ENCODE results near the gene PRKG1. TPM values are rescaled to one million over a fixed set of nuclear protein-coding genes. Genes with fewer than 3 reads are reported as not detected.

PRKG1 gene
- total RNA-seq, 1 experiment from 2014 or later, result 10.4 TPM

GRCh38 chr10:51343391-51343790, 269.1 kb downstream of the PRKG1 start:
- Histone ChIP-seq H3K9me3 (ENCODE audit: control insufficient read depth, low read depth, low read length) (no peaks in the 10 kb centered on the region), H3K27ac (ENCODE audit: insufficient read length, low read depth, low read length) (no peak overlapping the region), H3T11ph (ENCODE audit: low read length) (no peak overlapping the region), H3K79me1 (ENCODE audit: insufficient read depth, low read depth, low read length, poor library complexity, severe bottlenecking) (no peaks in the 10 kb centered on the region), H3K18ac (ENCODE audit: insufficient read length, low read depth, low read length) (no peak overlapping the region), H3K27me3 (ENCODE audit: insufficient read depth, low read length) (no peaks in the 10 kb centered on the region), H4K20me1 (ENCODE audit: control insufficient read depth, insufficient read depth, insufficient read length) (no peaks in the 10 kb centered on the region), H2AFZ (ENCODE audit: low read length) (no peak overlapping the region), H3K14ac (ENCODE audit: insufficient read depth, low read length) (no peak overlapping the region), H3K4me1 (ENCODE audit: insufficient read depth, low read length) (no peaks in the 10 kb centered on the region), H2AK5ac (ENCODE audit: insufficient read length, low read length) (no peak overlapping the region), H2BK12ac (ENCODE audit: insufficient read length, low read depth, low read length) (no peak overlapping the region), H2BK20ac (ENCODE audit: low read depth, low read length, poor library complexity, severe bottlenecking) (no peak overlapping the region), H4K8ac (replicated peaks; ENCODE audit: insufficient read length, low read depth, low read length) (no peak overlapping the region), H3K4me2 (ENCODE audit: insufficient read depth, insufficient read length, low read length) (no peak overlapping the region), H2BK5ac (ENCODE audit: insufficient read length, low read length) (no peak overlapping the region), H4K5ac (ENCODE audit: insufficient read length, low read depth, low read length) (no peak overlapping the region), H3K4ac (ENCODE audit: low read depth, low read length) (no peak overlapping the region), H2BK15ac (ENCODE audit: low read depth, low read length) (no peak overlapping the region), H3K79me2 (ENCODE audit: insufficient read depth, low read length) (no peaks in the 10 kb centered on the region), H3K23ac (ENCODE audit: insufficient read length, low read depth, low read length) (no peak overlapping the region), H3K56ac (ENCODE audit: insufficient read length, low read depth, low read length) (no peak overlapping the region), H4K91ac (ENCODE audit: insufficient read length, low read depth, low read length) (no peak overlapping the region), H2BK120ac (ENCODE audit: low read depth, low read length, poor library complexity, severe bottlenecking) (no peak overlapping the region), H3K23me2 (ENCODE audit: insufficient read length, low read depth, low read length, poor library complexity, severe bottlenecking) (no peaks in the 10 kb centered on the region), H3K9ac (ENCODE audit: extremely low read depth, insufficient read length, low read length) (no peak overlapping the region)
- WGBS (ENCODE audit: extremely low coverage, insufficient read length, low lambda C conversion rate), result no CpG with 5 or more reads among the region's 1 CpG
- H3K36me3 Mint-ChIP-seq (ENCODE audit: insufficient read depth in 1 of 3, low read depth in 3 of 3), result no peaks in the 10 kb centered on the region; a peak in 1 of 7 replicates
- no peaks in the 10 kb centered on the region; a peak in 1 of 5 replicates for H3K9me3 Mint-ChIP-seq
- TF ChIP-seq CTCF (conservative IDR thresholded peaks at IDR 0.05), result no peak
- H3K4me3 Mint-ChIP-seq, result no peak overlapping the region
- no peak for DNase-seq
- H3K27me3 Mint-ChIP-seq (ENCODE audit: low read depth), result no peaks in the 10 kb centered on the region
- no peak overlapping the region for H3K27ac Mint-ChIP-seq
- peaks cover 7 to 8% of the 10 kb centered on the region in 2 experiments; a peak in 3 of 4 replicates for H3K4me1 Mint-ChIP-seq

All from H9 (cell line).